DND-41 (cell line): ENCODE data around the gene RAD51B.

Experiments used
- CTCF ChIP-seq: IDR thresholded peaks from 2 replicates; pipeline ENCODE4 v1.5.1; 2012; ENCODE audit warnings: borderline replicate concordance, low read length, moderate library complexity, mild to moderate bottlenecking; ENCODE audit not compliant: poor library complexity, severe bottlenecking; ENCODE audit errors: extremely low read depth
- EZH2 ChIP-seq: IDR thresholded peaks from 3 replicates; pipeline ENCODE4 v1.6.1; 2012; ENCODE audit warnings: borderline replicate concordance, low read depth, mild to moderate bottlenecking, moderate library complexity, low read length, inconsistent platforms; ENCODE audit not compliant: severe bottlenecking

GRCh38 chr14:68336165-68336564 lies 516.6 kb downstream of the RAD51B start:
- TF ChIP-seq CTCF = no peak
- TF ChIP-seq EZH2 = no peak
